DOHH2 (cell line): ENCODE measurements around the gene ASB15.

Experiments used
- H3F3A ChIP-seq: fragments of 200-600 bp; sonication (generic), shearing (Covaris generic); 2 replicates; pipeline ENCODE4 v1.6.0; 2016; ENCODE audit warnings: antibody characterized with exemption, mild to moderate bottlenecking; ENCODE audit not compliant: control insufficient read depth, insufficient read depth
- H3K27ac ChIP-seq: fragments of 200-600 bp; sonication (generic); 2 replicates; pipeline ENCODE4 v1.5.1; 2014; ENCODE audit warnings: low read depth, mild to moderate bottlenecking, low read length, moderate library complexity
- H3K27me3 ChIP-seq: fragments of 200-600 bp; sonication (generic); 2 replicates; pipeline ENCODE4 v1.6.1; 2014; ENCODE audit warnings: mild to moderate bottlenecking, low read length, mixed read lengths; ENCODE audit not compliant: control insufficient read depth
- H3K36me3 ChIP-seq: fragments of 200-600 bp; sonication (generic); 2 replicates; pipeline ENCODE4 v1.6.1; 2014; ENCODE audit warnings: mild to moderate bottlenecking, low read length, moderate library complexity, mixed read lengths; ENCODE audit not compliant: control insufficient read depth
- H3K4me1 ChIP-seq: fragments of 200-600 bp; sonication (generic); 2 replicates; pipeline ENCODE4 v1.6.1; 2014; ENCODE audit warnings: mild to moderate bottlenecking, low read length, mixed read lengths; ENCODE audit not compliant: control insufficient read depth
- H3K4me2 ChIP-seq: fragments of 200-600 bp; sonication (generic); 2 replicates; pipeline ENCODE4 v1.6.0; 2014; ENCODE audit warnings: mild to moderate bottlenecking, low read length, moderate library complexity
- H3K4me3 ChIP-seq: fragments of 200-600 bp; sonication (generic); 2 replicates; pipeline ENCODE4 v1.5.1; 2014; ENCODE audit warnings: mild to moderate bottlenecking, low read length, mixed read lengths
- H3K79me2 ChIP-seq: fragments of 200-600 bp; sonication (generic); 2 replicates; pipeline ENCODE4 v1.6.1; 2014; ENCODE audit warnings: mild to moderate bottlenecking, low read length, mixed read lengths; ENCODE audit not compliant: control insufficient read depth
- H3K9me2 ChIP-seq: fragments of 200-600 bp; sonication (generic); replicated peaks from 2 replicates; pipeline ENCODE4 v1.6.1; 2014; ENCODE audit warnings: mild to moderate bottlenecking, low read length, mixed read lengths; ENCODE audit not compliant: control insufficient read depth
- H3K9me3 ChIP-seq: fragments of 200-600 bp; sonication (generic); 2 replicates; pipeline ENCODE4 v1.6.1; 2014; ENCODE audit warnings: antibody characterized with exemption, low read length, mixed read lengths; ENCODE audit not compliant: control insufficient read depth, insufficient read depth
- H4K20me1 ChIP-seq: fragments of 200-600 bp; sonication (generic); 2 replicates; pipeline ENCODE4 v1.6.0; 2014; ENCODE audit warnings: low read depth, mild to moderate bottlenecking, antibody characterized with exemption, low read length, moderate library complexity; ENCODE audit not compliant: control insufficient read depth, insufficient read depth
- EZH2phosphoT487 ChIP-seq: fragments of 200-600 bp; sonication (generic); IDR thresholded peaks from 2 replicates; pipeline ENCODE4 v1.6.1; 2017; ENCODE audit warnings: borderline replicate concordance, mild to moderate bottlenecking, antibody characterized with exemption, low read length, moderate library complexity, mixed read lengths
- TF ChIP-seq, protein P1 (sequence below): fragments of 200-600 bp; sonication (generic); IDR thresholded peaks from one replicate; pipeline ENCODE4 v1.5.1; 2014; ENCODE audit warnings: antibody characterized with exemption, mild to moderate bottlenecking, low read depth, low read length; ENCODE audit not compliant: poor library complexity, severe bottlenecking

The ASB15 gene

DNA sequence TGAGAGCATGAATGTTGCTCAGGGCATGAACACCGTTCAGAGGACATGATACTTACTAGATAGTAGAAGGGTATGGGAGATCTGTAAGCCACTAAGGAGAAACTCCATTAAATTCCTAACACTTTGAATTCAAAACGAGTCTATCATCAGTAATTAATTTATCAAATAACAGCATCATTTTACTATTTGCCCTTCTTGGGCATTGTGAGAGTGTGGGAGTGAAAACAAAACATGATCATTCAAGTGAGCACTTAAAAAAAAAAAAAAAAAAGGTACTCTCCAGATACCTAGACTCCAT is 20.5 kb upstream of the ASB15 start:
- Histone ChIP-seq H3K9me2 (no peaks in the 10 kb centered on the region), H3K27ac (no peak overlapping the region), H3K4me3 (no peak overlapping the region), H3K4me1 (peaks cover 2% of the 10 kb centered on the region), H3K4me2 (no peak overlapping the region), H3K79me2 (no peaks in the 10 kb centered on the region), H3K36me3 (no peaks in the 10 kb centered on the region), H3F3A (no peaks in the 10 kb centered on the region), H3K27me3 (peaks cover 17% of the 10 kb centered on the region), H3K9me3 (no peaks in the 10 kb centered on the region), H4K20me1 (no peaks in the 10 kb centered on the region)
- TF ChIP-seq EZH2phosphoT487: no peak
- TF ChIP-seq, protein P1, sequence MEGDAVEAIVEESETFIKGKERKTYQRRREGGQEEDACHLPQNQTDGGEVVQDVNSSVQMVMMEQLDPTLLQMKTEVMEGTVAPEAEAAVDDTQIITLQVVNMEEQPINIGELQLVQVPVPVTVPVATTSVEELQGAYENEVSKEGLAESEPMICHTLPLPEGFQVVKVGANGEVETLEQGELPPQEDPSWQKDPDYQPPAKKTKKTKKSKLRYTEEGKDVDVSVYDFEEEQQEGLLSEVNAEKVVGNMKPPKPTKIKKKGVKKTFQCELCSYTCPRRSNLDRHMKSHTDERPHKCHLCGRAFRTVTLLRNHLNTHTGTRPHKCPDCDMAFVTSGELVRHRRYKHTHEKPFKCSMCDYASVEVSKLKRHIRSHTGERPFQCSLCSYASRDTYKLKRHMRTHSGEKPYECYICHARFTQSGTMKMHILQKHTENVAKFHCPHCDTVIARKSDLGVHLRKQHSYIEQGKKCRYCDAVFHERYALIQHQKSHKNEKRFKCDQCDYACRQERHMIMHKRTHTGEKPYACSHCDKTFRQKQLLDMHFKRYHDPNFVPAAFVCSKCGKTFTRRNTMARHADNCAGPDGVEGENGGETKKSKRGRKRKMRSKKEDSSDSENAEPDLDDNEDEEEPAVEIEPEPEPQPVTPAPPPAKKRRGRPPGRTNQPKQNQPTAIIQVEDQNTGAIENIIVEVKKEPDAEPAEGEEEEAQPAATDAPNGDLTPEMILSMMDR: no peak

DNA sequence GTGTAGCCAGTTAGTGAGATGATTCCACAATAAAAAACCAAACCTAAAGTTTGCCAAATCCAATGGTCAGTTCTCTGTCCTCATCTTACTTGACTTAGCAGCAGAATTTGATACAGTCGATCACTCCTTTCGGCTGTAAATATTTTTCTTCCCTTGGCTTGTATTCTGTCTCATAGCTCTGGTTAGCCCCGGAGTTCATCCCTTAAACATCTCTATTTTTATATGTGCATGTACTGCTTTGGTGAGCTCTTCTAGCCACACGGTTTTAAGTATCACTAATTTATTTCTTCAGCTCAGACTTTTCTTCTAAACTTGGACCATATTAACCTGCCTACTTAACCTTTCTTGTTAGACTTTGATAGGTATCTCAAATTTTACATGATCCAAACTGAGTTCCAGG is 17.8 kb upstream of the ASB15 start:
- TF ChIP-seq, protein P1: no peak
- TF ChIP-seq EZH2phosphoT487: no peak
- Histone ChIP-seq H3K4me2 (no peak overlapping the region), H3K36me3 (no peaks in the 10 kb centered on the region), H3K4me3 (no peak overlapping the region), H3K4me1 (peaks cover 7% of the 10 kb centered on the region), H3F3A (no peaks in the 10 kb centered on the region), H3K79me2 (no peaks in the 10 kb centered on the region), H3K9me2 (no peaks in the 10 kb centered on the region), H3K27me3 (peaks cover 19% of the 10 kb centered on the region), H4K20me1 (no peaks in the 10 kb centered on the region), H3K27ac (no peak overlapping the region), H3K9me3 (no peaks in the 10 kb centered on the region)

DNA sequence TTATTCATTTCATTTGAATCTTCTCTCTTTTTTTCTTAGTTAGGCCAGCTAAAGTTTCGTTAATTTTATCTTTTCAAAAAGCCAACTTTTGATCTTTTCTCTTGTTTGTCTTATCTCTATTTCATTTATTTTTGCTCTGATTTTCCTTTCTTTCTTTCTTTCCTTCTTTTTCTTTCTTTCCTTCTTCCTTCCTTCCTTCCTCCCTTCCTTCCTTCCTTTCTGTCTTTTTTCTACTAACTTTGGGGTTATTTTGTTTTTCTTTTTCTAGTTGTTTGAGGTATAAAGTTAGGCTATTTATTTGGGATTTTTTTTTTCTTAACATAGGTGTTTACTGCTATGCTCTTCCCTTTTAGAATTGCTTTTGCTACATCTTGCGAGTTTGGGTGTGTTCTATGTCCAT is 13.2 kb upstream of the ASB15 start:
- H3K9me3 ChIP-seq: no peaks in the 10 kb centered on the region
- no peaks in the 10 kb centered on the region for H3K79me2 ChIP-seq
- peaks cover 10% of the 10 kb centered on the region for H3K27me3 ChIP-seq
- no peak overlapping the region for H3K27ac ChIP-seq
- H3K9me2 ChIP-seq: no peaks in the 10 kb centered on the region
- H4K20me1 ChIP-seq: no peaks in the 10 kb centered on the region
- no peaks in the 10 kb centered on the region for H3K36me3 ChIP-seq
- H3K4me3 ChIP-seq: no peak overlapping the region
- H3K4me1 ChIP-seq: peaks cover 7% of the 10 kb centered on the region
- no peak overlapping the region for H3K4me2 ChIP-seq
- no peak for TF ChIP-seq EZH2phosphoT487
- TF ChIP-seq, protein P1: no peak
- no peaks in the 10 kb centered on the region for H3F3A ChIP-seq

DNA sequence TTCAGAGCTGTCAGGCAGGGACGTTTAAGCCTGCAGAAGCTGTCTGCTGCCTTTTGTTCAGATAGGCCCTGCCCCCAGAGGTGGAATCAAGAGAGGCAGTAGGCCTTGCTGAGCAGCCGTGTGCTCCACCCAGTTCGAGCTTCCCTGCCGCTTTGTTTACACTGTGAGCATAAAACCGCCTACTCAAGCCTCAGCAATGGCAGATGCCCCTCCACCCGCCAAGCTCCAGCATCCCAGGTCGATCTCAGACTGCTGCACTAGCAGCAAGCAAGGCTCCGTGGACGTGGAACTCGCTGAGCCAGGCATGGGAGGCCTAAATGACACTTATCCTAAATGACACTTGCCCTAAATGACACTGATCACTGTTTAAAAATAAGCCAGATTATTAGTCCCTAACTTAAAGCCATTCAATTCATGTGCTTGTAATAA is 6.8 kb upstream of the ASB15 start:
- Histone ChIP-seq H3K27me3 (peaks cover 8% of the 10 kb centered on the region), H3F3A (no peaks in the 10 kb centered on the region), H3K4me2 (no peak overlapping the region), H3K4me3 (no peak overlapping the region), H3K79me2 (no peaks in the 10 kb centered on the region), H3K36me3 (no peaks in the 10 kb centered on the region), H3K9me2 (no peaks in the 10 kb centered on the region), H4K20me1 (no peaks in the 10 kb centered on the region), H3K9me3 (no peaks in the 10 kb centered on the region), H3K27ac (no peak overlapping the region), H3K4me1 (no peaks in the 10 kb centered on the region)
- TF ChIP-seq EZH2phosphoT487: no peak
- TF ChIP-seq, protein P1: no peak
